Ectodermal cell (in vitro differentiated cells): Measurements from ENCODE around the gene CFAP58.

ENCODE experiments used
- H3K27ac ChIP-seq: 2 replicates; pipeline ENCODE4 v1.7.0; 2013; ENCODE audit warnings: mild to moderate bottlenecking, low read depth, low read length; ENCODE audit not compliant: insufficient read depth, poor library complexity, severe bottlenecking
- H3K27me3 ChIP-seq: 2 replicates; pipeline ENCODE4 v1.7.0; 2013; ENCODE audit warnings: mild to moderate bottlenecking, low read length; ENCODE audit not compliant: insufficient read depth, control insufficient read depth, poor library complexity, severe bottlenecking
- H3K36me3 ChIP-seq: one replicate; pipeline ENCODE4 v1.7.0; 2013; ENCODE audit warnings: low read length; ENCODE audit not compliant: control insufficient read depth, insufficient read depth
- H3K4me1 ChIP-seq: one replicate; pipeline ENCODE4 v1.7.0; 2013; ENCODE audit warnings: low read length; ENCODE audit not compliant: control insufficient read depth, insufficient read depth
- H3K4me3 ChIP-seq: 2 replicates; pipeline ENCODE4 v1.7.0; 2013; ENCODE audit warnings: low read depth, low read length, control low read depth; ENCODE audit not compliant: insufficient read depth
- H3K9me3 ChIP-seq: 2 replicates; pipeline ENCODE4 v1.7.0; 2013; ENCODE audit warnings: mild to moderate bottlenecking, low read length, moderate library complexity; ENCODE audit not compliant: control insufficient read depth
- WGBS, 2 experiments: methylation state at CpG; one replicate each; pipeline ENCODE4 v1.1.7; 2013; ENCODE audit warnings: missing lambda C conversion rate in 2 of 2; 5-methylcytosine and 5-hydroxymethylcytosine counted together

CFAP58 gene

GRCh38 chr10:104368381-104368780 is 14.7 kb downstream of the CFAP58 start:
- H3K4me1 ChIP-seq: peaks cover 5% of the 10 kb centered on the region
- H3K27me3 ChIP-seq: no peaks in the 10 kb centered on the region
- H3K4me3 ChIP-seq: no peak overlapping the region
- WGBS, 2 experiments: 46 to 66% methylated on average over 2 of the region's 2 CpGs
- no peaks in the 10 kb centered on the region for H3K9me3 ChIP-seq
- H3K27ac ChIP-seq: peak overlapping the region; percentile 17
- no peaks in the 10 kb centered on the region for H3K36me3 ChIP-seq

GRCh38 chr10:104371753-104372152 is 18.1 kb downstream of the CFAP58 start:
- no peaks in the 10 kb centered on the region for H3K36me3 ChIP-seq
- WGBS, 2 experiments: 91% methylated on average over 6 of the region's 6 CpGs
- peaks cover 5% of the 10 kb centered on the region for H3K4me1 ChIP-seq
- no peaks in the 10 kb centered on the region for H3K27me3 ChIP-seq
- no peaks in the 10 kb centered on the region for H3K9me3 ChIP-seq
- H3K4me3 ChIP-seq: no peak overlapping the region
- no peak overlapping the region for H3K27ac ChIP-seq

- no peaks in the 10 kb centered on the region for H3K36me3 ChIP-seq
- H3K27me3 ChIP-seq: no peaks in the 10 kb centered on the region
- no peak overlapping the region for H3K27ac ChIP-seq
- WGBS, 2 experiments: 100% methylated on average over 1 of the region's 1 CpG; no CpG with 5 or more reads in 1 of the 2 experiments
- H3K4me3 ChIP-seq: no peak overlapping the region
- H3K4me1 ChIP-seq: peaks cover 8% of the 10 kb centered on the region
- H3K9me3 ChIP-seq: no peaks in the 10 kb centered on the region
Observed at GRCh38 chr10:104374591-104374990, 21.0 kb downstream of the CFAP58 start.

- Histone ChIP-seq H3K4me1 (peaks cover 8% of the 10 kb centered on the region), H3K27me3 (no peaks in the 10 kb centered on the region), H3K36me3 (no peaks in the 10 kb centered on the region), H3K9me3 (no peaks in the 10 kb centered on the region), H3K4me3 (no peak overlapping the region), H3K27ac (no peak overlapping the region)
- WGBS, 2 experiments: 87 to 88% methylated on average over 3 to 4 of the region's 4 CpGs
Observed at GRCh38 chr10:104376784-104377300, 23.2 kb downstream of the CFAP58 start.

GRCh38 chr10:104380336-104380735 is 26.7 kb downstream of the CFAP58 start:
- Histone ChIP-seq H3K27me3 (no peaks in the 10 kb centered on the region), H3K4me1 (peaks cover 8% of the 10 kb centered on the region), H3K4me3 (no peak overlapping the region), H3K27ac (no peak overlapping the region), H3K36me3 (no peaks in the 10 kb centered on the region), H3K9me3 (no peaks in the 10 kb centered on the region)
- WGBS, 2 experiments: 93 to 95% methylated on average over 4 of the region's 4 CpGs

- Histone ChIP-seq H3K27me3 (no peaks in the 10 kb centered on the region), H3K4me1 (no peaks in the 10 kb centered on the region), H3K4me3 (no peak overlapping the region), H3K9me3 (no peaks in the 10 kb centered on the region), H3K36me3 (no peaks in the 10 kb centered on the region), H3K27ac (no peak overlapping the region)
- 85 to 89% methylated on average over 5 of the region's 6 CpGs for WGBS, 2 experiments
Observed at GRCh38 chr10:104387130-104387888, 33.7 kb downstream of the CFAP58 start.

- no peaks in the 10 kb centered on the region for H3K9me3 ChIP-seq
- no peak overlapping the region for H3K27ac ChIP-seq
- no peaks in the 10 kb centered on the region for H3K27me3 ChIP-seq
- 83 to 90% methylated on average over 3 of the region's 3 CpGs for WGBS, 2 experiments
- no peaks in the 10 kb centered on the region for H3K4me1 ChIP-seq
- no peak overlapping the region for H3K4me3 ChIP-seq
- no peaks in the 10 kb centered on the region for H3K36me3 ChIP-seq
Observed at GRCh38 chr10:104388830-104389229, 35.2 kb downstream of the CFAP58 start.

GRCh38 chr10:104391150-104391968 is 37.7 kb downstream of the CFAP58 start:
- no peaks in the 10 kb centered on the region for H3K36me3 ChIP-seq
- no peaks in the 10 kb centered on the region for H3K9me3 ChIP-seq
- no peak overlapping the region for H3K27ac ChIP-seq
- no peak overlapping the region for H3K4me3 ChIP-seq
- no peaks in the 10 kb centered on the region for H3K27me3 ChIP-seq
- WGBS, 2 experiments: 91 to 94% methylated on average over 6 to 8 of the region's 8 CpGs
- no peaks in the 10 kb centered on the region for H3K4me1 ChIP-seq

GRCh38 chr10:104391969-104392296 is 38.3 kb downstream of the CFAP58 start:
- Histone ChIP-seq H3K9me3 (no peaks in the 10 kb centered on the region), H3K27ac (no peak overlapping the region), H3K36me3 (no peaks in the 10 kb centered on the region), H3K4me1 (no peaks in the 10 kb centered on the region), H3K4me3 (no peak overlapping the region), H3K27me3 (no peaks in the 10 kb centered on the region)
- 86 to 100% methylated on average over 1 of the region's 1 CpG for WGBS, 2 experiments

GRCh38 chr10:104393387-104393786 is 39.8 kb downstream of the CFAP58 start:
- WGBS, 2 experiments: 90 to 96% methylated on average over 5 of the region's 5 CpGs
- no peaks in the 10 kb centered on the region for H3K4me1 ChIP-seq
- H3K27ac ChIP-seq: no peak overlapping the region
- H3K36me3 ChIP-seq: no peaks in the 10 kb centered on the region
- no peaks in the 10 kb centered on the region for H3K9me3 ChIP-seq
- no peaks in the 10 kb centered on the region for H3K27me3 ChIP-seq
- no peak overlapping the region for H3K4me3 ChIP-seq
